ENCODE data around the gene PLB1. TPM values are rescaled to one million over a fixed set of nuclear protein-coding genes. Genes with fewer than 3 reads are reported as not detected.

The PLB1 gene, protein sequence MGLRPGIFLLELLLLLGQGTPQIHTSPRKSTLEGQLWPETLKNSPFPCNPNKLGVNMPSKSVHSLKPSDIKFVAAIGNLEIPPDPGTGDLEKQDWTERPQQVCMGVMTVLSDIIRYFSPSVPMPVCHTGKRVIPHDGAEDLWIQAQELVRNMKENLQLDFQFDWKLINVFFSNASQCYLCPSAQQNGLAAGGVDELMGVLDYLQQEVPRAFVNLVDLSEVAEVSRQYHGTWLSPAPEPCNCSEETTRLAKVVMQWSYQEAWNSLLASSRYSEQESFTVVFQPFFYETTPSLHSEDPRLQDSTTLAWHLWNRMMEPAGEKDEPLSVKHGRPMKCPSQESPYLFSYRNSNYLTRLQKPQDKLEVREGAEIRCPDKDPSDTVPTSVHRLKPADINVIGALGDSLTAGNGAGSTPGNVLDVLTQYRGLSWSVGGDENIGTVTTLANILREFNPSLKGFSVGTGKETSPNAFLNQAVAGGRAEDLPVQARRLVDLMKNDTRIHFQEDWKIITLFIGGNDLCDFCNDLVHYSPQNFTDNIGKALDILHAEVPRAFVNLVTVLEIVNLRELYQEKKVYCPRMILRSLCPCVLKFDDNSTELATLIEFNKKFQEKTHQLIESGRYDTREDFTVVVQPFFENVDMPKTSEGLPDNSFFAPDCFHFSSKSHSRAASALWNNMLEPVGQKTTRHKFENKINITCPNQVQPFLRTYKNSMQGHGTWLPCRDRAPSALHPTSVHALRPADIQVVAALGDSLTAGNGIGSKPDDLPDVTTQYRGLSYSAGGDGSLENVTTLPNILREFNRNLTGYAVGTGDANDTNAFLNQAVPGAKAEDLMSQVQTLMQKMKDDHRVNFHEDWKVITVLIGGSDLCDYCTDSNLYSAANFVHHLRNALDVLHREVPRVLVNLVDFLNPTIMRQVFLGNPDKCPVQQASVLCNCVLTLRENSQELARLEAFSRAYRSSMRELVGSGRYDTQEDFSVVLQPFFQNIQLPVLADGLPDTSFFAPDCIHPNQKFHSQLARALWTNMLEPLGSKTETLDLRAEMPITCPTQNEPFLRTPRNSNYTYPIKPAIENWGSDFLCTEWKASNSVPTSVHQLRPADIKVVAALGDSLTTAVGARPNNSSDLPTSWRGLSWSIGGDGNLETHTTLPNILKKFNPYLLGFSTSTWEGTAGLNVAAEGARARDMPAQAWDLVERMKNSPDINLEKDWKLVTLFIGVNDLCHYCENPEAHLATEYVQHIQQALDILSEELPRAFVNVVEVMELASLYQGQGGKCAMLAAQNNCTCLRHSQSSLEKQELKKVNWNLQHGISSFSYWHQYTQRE (N-terminal part only)
- total RNA-seq = 0.30 and 0.65 TPM in 2 replicates

DNA sequence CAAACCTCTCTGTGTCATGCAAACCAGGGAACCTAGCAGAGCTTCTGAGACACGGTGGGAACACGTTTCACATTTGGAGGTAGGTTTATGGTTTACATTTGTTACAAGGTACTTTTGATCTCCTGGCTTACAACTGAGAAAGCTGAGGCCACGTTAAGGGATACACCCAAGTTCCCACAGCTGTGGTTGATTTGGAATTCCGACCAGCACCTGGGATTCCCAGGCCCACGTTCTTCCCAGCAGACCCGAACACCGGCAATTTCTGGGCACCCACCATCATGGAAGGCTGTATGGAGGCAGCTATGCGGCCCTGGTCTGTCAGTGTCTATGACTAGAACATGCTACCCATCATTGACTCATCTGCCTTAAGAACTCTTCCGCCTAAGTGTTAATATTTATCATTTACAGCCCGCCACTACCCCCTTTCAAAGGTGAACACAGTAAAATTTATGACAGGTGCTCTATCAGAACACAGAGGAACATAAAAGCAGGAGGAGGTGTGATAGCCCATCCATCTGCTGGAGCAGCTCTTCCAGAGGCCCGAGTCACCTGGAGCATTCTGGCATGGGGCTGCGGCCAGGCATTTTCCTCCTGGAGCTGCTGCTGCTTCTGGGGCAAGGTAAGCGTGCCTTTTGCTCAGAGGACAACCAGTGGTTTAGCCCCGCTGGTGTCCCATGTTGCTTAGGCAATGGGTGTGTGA, at the start of gene PLB1:
Gene PLB1, plus strand, starts transcription at position 510 of the 700 bp plus-strand sequence. Its CDS starts 55 bp downstream, at position 565.

Other genes starting within 250 kb of the PLB1 start
- 15.3 and 44.5 TPM in 2 replicates for gene FOSL2, start 103.2 kb upstream of the PLB1 start, total RNA-seq